ENCODE data around the gene CHRNE.
"Not testable (repeated sequence)": the region's sequence is repeated elsewhere in the genome, so short reads cannot be mapped to it uniquely, and the experiment has no call there.

Gene CHRNE

GRCh38 chr17:4887581-4887980 lies 15.3 kb downstream of the CHRNE start:
- no peak for DNase-seq (ENCODE audit: low read depth)

DNA sequence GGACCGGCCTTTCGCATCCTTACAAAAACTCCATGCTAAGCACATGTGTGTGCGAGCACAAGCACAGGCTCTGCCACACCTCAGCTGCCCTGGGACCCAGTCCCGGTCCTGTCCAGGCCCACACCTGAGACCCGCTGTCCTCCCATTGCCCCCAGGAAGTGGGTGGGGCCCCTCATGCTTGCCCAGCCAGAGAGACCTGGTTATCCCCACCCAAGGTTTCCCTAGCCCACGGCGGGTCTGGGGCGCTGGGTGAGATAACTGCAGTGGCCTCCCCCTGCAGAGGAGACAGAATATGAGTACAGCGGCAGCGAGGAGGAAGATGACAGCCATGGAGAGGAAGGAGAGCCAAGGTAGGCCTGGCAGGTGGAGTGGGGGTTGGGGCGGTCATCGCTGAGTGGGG lies 16.1 kb downstream of the CHRNE start:
- no peak for DNase-seq (ENCODE audit: low read depth)

- no peak for DNase-seq (ENCODE audit: low read depth)
These were observed 18.4 kb downstream of the CHRNE start for GRCh38 chr17:4884489-4884888.

- DNase-seq (ENCODE audit: low read depth) = peak; percentile 37
These were observed 20.9 kb downstream of the CHRNE start for GRCh38 chr17:4881761-4882555.

- DNase-seq (ENCODE audit: low read depth) = no peak
These were observed 22.0 kb downstream of the CHRNE start for GRCh38 chr17:4880857-4881256.

DNA sequence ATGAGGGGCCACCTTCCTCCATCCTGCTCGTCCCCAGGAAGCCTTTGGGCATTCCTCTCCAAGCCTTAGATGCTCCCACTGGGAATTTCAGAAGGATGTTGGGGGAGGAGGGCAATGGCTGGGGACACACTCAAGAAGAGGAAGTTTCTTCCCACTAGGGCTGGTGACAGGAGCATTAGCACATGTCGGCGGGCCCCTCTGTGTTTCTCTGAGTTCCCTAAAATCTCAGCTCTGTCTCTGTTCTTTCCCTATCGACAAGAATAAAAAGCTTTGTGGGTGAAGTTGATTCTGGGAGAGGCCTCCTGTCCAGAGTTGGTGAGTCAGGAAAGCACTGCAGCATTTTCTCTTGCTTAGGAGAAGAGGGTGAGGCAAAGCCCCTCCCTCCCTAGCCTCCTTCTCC lies 23.3 kb downstream of the CHRNE start:
- DNase-seq (ENCODE audit: low read depth) = no peak

DNA sequence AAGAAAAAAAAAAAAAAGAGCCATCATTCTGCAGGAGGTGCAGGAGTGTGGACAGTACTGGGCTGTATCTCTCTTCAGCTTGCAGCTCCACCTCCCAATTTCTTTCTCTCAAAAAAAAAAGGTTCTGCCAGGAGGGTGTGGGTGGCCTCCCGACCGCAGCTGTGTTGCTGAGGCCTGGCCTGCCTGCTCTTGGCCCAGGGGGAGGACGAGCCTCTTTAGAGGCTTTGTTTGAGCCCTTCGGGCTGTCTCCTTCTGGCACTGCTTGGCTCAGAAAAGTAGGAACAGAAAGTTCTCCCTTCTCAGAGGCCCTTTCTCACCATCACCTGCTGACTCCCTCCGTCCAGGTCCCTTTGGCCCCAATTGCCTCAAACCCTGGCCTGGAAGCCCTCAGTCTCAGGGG lies 25.8 kb downstream of the CHRNE start:
- no peak for DNase-seq (ENCODE audit: low read depth)

DNA sequence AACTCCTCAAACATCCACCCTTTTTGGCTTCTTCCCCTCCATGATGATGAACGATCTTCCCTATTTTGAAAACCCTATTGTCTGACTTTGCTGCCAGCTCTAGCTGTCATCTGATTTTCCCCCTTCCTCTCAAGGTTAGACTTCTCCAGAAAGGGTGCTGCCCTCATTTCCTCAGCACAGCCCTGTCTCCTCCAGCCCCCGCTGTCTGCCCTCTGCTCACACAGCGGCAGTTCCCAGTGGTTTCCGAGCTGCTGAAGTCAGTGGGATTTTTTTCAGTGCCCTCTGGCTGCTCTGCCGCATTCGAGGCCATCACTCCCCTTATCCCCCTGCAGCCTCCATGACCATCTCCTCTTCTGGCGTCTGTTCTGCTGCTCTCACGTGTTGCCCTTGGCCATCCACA lies 30.1 kb downstream of the CHRNE start:
- DNase-seq (ENCODE audit: low read depth) = no peak

DNA sequence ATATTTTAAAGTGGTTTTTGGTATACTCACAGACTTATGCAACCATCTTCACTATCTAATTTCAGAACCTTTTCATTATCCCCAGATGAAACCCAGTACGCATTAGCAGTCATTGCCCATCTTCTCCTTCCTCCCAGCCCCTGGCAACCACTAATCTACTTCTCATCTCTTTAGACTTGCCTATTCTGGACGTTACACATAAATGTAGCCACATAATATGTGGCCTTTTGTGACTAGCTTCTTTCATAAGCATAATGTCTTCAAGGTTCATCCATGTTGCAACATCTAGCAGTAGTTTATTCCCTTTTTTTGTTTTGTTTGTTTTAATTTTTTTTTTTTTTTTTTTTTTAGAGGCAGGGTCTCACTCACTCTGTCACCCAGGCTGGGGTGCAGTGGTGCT lies 32.0 kb downstream of the CHRNE start:
- no peak for DNase-seq (ENCODE audit: low read depth)

- not testable (repeated sequence) for DNase-seq (ENCODE audit: low read depth)
These were observed 33.6 kb downstream of the CHRNE start for GRCh38 chr17:4869058-4869998.

GRCh38 chr17:4867535-4867934 lies 35.4 kb downstream of the CHRNE start:
- not testable (repeated sequence) for DNase-seq (ENCODE audit: low read depth)

GRCh38 chr17:4863321-4863720 lies 39.6 kb downstream of the CHRNE start:
- DNase-seq (ENCODE audit: low read depth) = no peak

DNA sequence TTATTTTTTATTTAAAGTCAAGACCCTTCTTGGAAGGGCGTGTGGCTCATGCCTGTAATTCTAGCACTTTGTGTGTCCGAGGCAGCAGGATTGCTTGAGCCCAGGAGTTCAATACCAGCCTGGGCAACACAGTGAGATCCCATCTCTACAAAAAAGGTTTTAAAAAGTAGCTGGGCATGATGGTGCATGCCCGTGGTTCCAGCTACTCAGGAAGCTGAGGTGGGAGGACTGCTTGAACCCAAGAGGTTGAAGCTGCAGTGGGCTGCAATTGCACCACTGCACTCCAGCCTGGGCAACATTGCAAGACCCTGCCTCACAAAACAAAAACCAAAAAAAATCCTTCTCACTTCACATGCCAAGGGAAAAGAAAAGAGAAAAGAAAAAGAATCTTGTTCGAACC lies 40.2 kb downstream of the CHRNE start:
- no peak for DNase-seq (ENCODE audit: low read depth)

DNA sequence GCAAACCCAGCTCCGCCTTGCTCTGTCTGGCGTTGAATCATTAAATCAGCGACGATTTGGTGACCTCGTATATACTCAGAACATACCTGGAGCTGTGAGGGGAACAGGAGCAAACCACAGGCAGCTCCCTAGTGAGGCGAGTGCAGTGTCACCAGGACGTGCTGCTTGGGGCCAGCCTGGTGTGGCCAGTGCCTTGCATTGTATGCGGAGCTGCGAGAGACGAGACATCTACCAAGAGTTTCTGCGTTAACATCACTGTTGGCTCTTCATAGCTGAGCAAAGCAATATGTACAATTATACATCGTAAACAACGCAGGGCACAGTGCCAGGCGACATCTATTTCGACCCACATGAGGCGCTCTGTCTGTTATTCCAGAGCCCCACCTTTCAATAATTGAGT lies 41.8 kb downstream of the CHRNE start:
- no peak for DNase-seq (ENCODE audit: low read depth)

- no peak for DNase-seq (ENCODE audit: low read depth)
These were observed 42.2 kb downstream of the CHRNE start for GRCh38 chr17:4860651-4861050.

- DNase-seq (ENCODE audit: low read depth) = no peak
These were observed 42.9 kb downstream of the CHRNE start for GRCh38 chr17:4859816-4860625.

- DNase-seq (ENCODE audit: low read depth) = no peak
These were observed 44.0 kb downstream of the CHRNE start for GRCh38 chr17:4858882-4859260.

DNA sequence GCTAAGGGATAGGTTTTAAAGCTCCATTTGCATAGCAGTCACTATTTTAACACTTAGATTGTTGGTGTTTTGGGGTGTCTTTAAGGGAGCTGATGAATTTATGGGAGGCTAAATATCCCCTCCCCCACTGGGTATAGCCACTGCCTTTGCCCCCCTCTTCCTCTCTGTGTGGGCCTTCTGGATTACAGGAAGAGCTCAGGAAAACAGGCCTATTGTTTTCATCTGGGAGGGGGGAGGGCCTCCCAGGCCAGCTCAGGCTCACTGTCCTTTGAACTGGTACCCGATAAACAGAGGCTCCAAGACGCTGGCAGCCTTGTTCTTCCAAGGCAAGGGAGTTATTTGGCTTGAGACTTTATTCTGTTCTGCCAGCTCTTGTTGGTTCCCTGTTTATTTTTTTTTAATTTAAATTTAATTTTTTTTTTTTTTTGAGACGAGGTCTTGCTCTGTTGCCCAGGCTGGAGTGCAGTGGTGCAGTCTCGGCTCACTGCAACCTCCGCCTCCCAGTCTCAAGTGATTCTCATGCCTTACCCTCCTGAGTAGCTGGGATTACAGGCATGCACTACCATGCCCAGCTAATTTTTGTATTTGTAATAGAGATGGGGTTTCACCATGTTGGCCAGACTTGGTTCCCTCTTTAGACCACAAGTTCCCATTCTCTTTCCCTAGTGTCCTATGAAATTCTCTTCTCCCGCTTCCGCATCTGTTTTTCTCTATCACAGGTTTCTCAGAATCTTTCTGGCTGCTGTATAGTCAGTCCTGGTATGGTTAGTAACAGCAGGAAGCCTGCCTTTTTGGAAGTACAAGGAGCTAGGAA lies 44.6 kb downstream of the CHRNE start:
- DNase-seq (ENCODE audit: low read depth) = no peak

- not testable (repeated sequence) for DNase-seq (ENCODE audit: low read depth)
These were observed 45.6 kb downstream of the CHRNE start for GRCh38 chr17:4857347-4857746.

DNA sequence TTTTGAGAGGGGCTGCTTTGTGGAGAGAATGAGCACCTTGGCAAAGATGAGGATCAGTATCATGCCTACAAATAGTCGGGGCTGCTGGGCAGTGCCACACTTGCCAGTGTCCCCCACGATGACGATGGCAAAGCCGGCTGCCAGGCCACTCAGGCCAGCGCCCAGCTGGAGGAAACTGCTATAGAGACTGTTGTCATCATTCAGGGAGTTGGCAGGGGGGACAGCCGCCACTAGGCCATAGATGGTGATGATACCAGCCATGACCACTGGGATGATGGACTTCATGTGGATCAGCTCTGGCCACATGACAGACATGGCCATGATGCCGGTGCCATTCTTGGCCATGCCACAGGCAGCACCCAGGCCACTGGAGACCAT lies 46.0 kb downstream of the CHRNE start:
- no peak for DNase-seq (ENCODE audit: low read depth)

- DNase-seq (ENCODE audit: low read depth) = peak; percentile 17
These were observed 46.5 kb downstream of the CHRNE start for GRCh38 chr17:4856271-4856936.

Measured in amniotic epithelial cell (primary cell).